GM10847 (cell line): ENCODE results near the gene CYP2J2.

Source experiments
- POLR2A ChIP-seq: IDR thresholded peaks from 2 replicates; pipeline ENCODE4 v1.6.1; 2011; ENCODE audit not compliant: insufficient read length; ENCODE audit errors: extremely low read depth

The CYP2J2 gene

DNA sequence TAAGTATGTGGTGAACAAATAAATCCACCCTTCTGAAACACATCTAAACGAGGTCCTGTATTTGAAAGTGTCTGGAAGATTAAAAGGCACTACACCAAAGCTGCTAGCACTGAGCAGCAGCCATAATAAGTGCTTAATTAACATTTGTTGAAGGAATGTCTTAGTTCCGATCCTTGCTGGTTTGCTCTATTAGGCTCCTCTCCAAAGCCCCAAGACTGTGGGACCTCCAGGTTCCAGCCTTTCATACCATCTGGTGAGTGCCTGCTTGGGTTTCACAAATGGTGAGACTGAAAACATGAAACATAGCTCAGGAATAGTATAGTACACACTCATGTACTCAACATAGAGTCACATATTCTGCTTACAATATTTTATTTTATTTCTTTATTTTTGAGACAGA, 640 bp upstream of the CYP2J2 start:
- TF ChIP-seq POLR2A = no peak

GRCh38 chr1:59924653-59925052, 1.9 kb downstream of the CYP2J2 start:
- TF ChIP-seq POLR2A = no peak

DNA sequence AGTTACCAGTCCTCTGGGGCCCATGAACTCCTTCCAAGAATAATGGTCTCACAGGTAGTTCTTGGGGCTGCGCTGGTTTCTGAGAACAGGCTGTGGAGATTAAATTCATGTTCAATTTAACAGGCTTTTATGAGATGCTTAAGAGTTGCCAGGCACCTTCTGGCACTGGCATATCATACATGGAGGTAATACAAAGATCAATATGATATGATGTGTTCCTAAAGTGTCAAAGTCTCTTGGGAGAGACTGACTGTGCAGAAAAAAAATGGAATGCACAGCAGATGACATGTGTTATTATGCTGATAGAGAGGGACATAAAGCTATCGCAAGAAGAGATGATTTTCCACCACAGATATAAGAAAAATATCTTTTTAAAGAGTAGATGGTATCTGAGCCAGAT, 6.8 kb downstream of the CYP2J2 start:
- no peak for TF ChIP-seq POLR2A

GRCh38 chr1:59917785-59918180, 8.8 kb downstream of the CYP2J2 start:
- no peak for TF ChIP-seq POLR2A

GRCh38 chr1:59917026-59917784, 9.4 kb downstream of the CYP2J2 start:
- no peak for TF ChIP-seq POLR2A

DNA sequence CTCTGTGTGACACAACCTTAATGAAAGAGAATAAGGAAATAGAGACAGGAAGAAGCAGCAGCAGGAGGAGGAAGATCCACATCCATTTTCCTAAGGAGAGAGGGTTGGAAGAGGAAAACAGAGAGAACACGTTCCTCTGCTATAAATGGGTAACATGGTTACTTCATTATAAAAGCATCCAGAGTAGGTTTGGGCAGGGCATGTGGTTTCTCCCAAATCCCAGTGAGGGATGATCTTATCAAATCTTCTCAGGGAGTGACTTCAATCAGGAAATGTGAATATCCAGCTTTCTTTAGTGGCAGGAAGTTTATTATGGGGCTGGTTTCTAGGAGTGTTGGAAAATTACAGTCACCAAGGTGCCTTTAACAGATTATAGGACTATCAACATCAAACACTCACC, 11.1 kb downstream of the CYP2J2 start:
- TF ChIP-seq POLR2A = no peak

GRCh38 chr1:59908682-59909081, 17.9 kb downstream of the CYP2J2 start:
- TF ChIP-seq POLR2A = no peak

DNA sequence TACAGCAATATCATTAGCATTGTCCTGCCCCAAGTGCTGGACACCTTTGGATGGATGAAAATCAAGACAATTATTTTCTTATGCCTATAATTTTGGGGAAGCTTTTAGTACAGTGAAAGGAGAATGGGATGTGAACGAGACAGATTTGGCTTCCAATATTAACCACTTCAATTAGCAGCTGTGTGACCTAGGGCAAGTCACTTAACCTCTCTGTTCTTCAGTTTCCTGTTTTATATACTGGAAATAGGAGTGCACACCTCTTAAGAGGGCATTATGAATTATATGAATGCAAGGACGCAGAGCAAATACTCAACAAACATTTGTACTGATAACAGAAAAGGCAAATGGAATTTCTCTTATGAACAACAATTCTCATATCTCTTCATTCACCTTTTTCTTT, 18.5 kb downstream of the CYP2J2 start:
- TF ChIP-seq POLR2A = no peak

DNA sequence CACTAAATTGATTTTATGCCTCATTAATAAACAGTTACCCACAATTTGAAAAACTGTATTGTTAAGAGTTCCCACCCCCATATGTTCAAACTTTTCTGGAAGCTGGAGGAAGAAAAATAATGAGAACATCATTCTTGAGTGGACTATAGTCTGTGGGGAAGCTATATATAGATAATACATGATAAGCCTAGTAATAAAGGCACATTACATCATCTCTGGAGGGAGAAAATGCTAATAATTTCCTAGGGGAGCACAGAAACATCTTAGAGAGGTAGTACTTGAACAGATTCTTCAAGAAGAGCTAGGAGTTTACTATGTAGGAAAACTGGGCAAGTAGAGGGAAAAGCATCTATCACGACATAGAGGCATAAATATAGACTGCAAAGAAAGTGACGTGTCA, 19.6 kb downstream of the CYP2J2 start:
- no peak for TF ChIP-seq POLR2A

GRCh38 chr1:59903141-59903754, 23.3 kb downstream of the CYP2J2 start:
- no peak for TF ChIP-seq POLR2A

DNA sequence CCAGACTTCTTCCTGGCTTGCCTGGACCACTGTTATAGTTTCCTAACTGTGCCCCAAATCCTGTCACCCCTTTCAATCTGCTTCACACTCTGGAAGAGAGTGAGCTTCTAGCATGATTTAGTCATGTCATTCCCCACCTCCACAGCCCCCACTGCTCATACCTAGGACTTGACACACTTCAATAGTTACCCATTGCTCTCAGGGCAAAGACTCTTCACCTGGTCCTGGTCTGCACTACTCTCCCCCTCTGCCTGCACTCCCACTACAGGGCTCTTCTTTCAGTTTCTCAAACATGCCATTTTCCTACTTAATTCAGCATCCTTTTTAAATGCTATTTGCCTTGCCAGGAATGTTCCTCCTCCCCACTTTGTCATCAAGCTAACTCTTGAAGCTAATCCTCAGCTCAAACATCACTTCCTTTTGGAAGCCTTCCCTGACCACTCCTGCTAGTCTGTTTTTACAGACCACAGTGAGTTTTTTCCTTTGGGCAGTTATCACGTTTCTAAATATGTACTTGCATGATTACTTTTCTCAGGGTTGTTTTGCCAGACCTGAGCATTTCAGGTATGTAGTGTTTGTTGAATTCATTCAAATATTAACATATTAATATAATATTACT, 24.7 kb downstream of the CYP2J2 start:
- no peak for TF ChIP-seq POLR2A

DNA sequence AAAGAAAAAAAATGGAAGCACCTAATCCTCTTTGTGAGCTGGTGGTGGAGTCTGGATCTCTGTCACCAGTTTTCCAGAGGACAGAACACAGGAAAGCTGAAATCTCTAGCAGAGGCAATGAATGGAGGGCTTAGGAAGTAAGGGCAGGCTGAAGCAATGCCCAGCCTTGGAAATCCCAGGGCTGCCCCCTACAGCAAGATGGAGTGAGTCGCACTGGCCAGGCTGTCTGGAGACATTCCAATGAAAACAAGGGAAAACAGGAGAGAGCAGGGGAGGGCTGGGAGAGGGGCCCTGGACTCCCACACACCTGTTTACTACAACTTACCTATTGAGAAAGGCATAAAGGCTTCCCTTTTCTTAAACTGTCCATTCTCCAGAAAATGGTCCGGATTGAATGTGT, 25.9 kb downstream of the CYP2J2 start:
- no peak for TF ChIP-seq POLR2A

DNA sequence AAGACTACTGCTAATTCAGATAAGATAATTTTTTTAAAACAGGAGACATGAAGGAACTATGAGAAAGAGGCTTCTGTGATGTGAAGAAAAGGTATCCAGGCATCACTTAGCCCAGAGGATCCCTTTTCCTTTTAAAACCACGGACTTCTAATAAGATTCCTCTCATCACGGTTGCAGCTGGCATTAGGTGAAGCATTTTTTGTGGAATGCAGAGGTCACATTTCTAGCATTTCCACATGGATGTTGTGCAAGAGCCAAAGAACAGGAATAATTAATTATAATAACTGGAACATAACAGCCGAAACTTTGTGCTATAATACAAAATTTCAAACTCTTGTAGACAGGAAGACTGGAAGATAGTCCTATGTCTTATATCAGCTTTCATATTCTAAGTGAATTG, 27.6 kb downstream of the CYP2J2 start:
- TF ChIP-seq POLR2A = no peak

- TF ChIP-seq POLR2A = no peak
Observed at GRCh38 chr1:59897165-59897564, 29.4 kb downstream of the CYP2J2 start.

GRCh38 chr1:59892841-59893811, 33.4 kb downstream of the CYP2J2 start:
- TF ChIP-seq POLR2A = no peak
